ENCODE data around the gene PMEL. TPM values are rescaled to one million over a fixed set of nuclear protein-coding genes. Genes with fewer than 3 reads are reported as not detected.

The PMEL gene
- total RNA-seq, 3 donors from 2014 or later: 0.13 to 0.41 TPM; not detected in 1

DNA sequence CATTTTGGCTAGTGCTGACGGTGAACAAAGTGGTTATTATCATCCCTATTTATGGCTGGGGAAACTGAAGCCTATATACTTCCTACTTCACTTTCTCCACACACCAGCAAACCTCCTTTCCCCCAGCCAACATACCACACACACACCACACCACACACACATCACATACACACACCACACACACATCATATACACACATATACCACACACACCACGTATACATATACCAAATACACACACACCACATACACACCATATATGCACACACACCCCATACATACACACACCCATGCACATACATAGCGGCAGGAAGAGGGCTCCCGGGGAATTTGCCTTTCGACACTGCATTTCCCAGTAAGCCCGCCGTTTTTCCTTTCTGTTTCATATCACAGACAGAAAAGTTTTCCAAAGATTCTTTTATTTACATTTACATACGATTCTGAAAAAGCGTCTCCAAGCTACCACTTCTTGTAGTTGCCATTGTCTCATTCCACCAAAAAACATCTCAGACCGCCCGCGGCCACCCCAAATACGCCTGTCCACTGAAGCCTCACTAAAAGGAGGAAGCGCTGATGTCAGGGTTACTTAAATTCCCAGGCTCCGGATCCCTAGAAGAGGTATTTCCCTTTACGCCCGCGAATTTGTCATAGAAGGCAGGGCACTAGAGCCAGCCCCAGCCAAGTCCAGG, 7.2 kb upstream of the PMEL start:
- Mint-ChIP-seq H3K4me1 (ENCODE audit: low read depth) (peaks cover 21% of the 10 kb centered on the region), H3K36me3 (ENCODE audit: insufficient read depth) (peaks cover 3% of the 10 kb centered on the region), H3K9me3 (no peaks in the 10 kb centered on the region), H3K4me3 (no peak overlapping the region), H3K27me3 (ENCODE audit: low read depth) (no peaks in the 10 kb centered on the region)
- DNase-seq (no peak), ATAC-seq (no peak)

DNA sequence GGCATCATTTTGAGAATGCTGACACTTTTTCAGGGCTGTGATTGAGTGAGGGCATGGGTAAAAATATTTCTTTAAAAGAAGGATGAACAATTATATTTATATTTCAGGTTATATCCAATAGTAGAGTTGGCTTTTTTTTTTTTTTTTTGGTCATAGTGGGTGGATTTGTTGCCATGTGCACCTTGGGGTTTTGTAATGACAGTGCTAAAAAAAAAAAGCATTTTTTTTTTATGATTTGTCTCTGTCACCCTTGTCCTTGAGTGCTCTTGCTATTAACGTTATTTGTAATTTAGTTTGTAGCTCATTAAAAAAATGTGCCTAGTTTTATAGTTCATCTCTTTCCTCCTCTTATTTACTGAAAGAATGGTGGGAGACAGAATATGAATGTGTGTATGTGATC, 6.6 kb upstream of the PMEL start:
- Mint-ChIP-seq H3K9me3 (no peaks in the 10 kb centered on the region), H3K36me3 (ENCODE audit: insufficient read depth) (peaks cover 3% of the 10 kb centered on the region), H3K4me1 (ENCODE audit: low read depth) (peaks cover 23% of the 10 kb centered on the region), H3K27me3 (ENCODE audit: low read depth) (no peaks in the 10 kb centered on the region), H3K4me3 (no peak overlapping the region)
- DNase-seq (no peak), ATAC-seq (no peak)

GRCh38 chr12:55972042-55972441, 6.2 kb upstream of the PMEL start:
- H3K36me3 Mint-ChIP-seq (ENCODE audit: insufficient read depth): peaks cover 3% of the 10 kb centered on the region
- H3K27me3 Mint-ChIP-seq (ENCODE audit: low read depth): no peaks in the 10 kb centered on the region
- ATAC-seq (no peak), DNase-seq (no peak)
- H3K4me3 Mint-ChIP-seq: no peak overlapping the region
- H3K9me3 Mint-ChIP-seq: no peaks in the 10 kb centered on the region
- H3K4me1 Mint-ChIP-seq (ENCODE audit: low read depth): peaks cover 21% of the 10 kb centered on the region

DNA sequence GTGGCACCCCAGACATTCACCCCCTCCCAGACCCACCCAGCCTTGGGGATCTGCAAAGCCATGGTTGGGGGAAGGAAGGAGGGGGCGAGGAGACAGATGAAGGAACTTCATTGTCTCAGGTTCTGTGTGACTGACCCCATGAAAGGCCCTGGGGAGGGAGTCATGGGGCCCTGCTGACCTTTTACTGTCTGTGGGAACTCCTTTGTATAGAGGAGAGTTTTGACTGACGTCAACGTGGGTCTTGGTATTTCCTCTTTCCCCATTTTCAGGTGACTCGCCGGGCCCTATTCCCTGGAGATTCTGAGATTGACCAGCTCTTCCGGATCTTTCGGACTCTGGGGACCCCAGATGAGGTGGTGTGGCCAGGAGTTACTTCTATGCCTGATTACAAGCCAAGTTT, 4.9 kb upstream of the PMEL start:
- H3K4me1 Mint-ChIP-seq (ENCODE audit: low read depth): peaks cover 24% of the 10 kb centered on the region

GRCh38 chr12:55969356-55969755, 3.5 kb upstream of the PMEL start:
- no peaks in the 10 kb centered on the region for H3K9me3 Mint-ChIP-seq
- peaks cover 26% of the 10 kb centered on the region for H3K4me1 Mint-ChIP-seq (ENCODE audit: low read depth)
- peaks cover 3% of the 10 kb centered on the region for H3K36me3 Mint-ChIP-seq (ENCODE audit: insufficient read depth)
- no peaks in the 10 kb centered on the region for H3K27me3 Mint-ChIP-seq (ENCODE audit: low read depth)
- DNase-seq (no peak), ATAC-seq (no peak)
- H3K4me3 Mint-ChIP-seq: no peak overlapping the region

More for the DNA sequence above, 4.9 kb upstream of the PMEL start:
- no peak for ATAC-seq
- Mint-ChIP-seq H3K36me3 (ENCODE audit: insufficient read depth) (peaks cover 3% of the 10 kb centered on the region), H3K9me3 (no peaks in the 10 kb centered on the region), H3K4me3 (no peak overlapping the region), H3K27me3 (ENCODE audit: low read depth) (no peaks in the 10 kb centered on the region)
- no peak for DNase-seq

DNA sequence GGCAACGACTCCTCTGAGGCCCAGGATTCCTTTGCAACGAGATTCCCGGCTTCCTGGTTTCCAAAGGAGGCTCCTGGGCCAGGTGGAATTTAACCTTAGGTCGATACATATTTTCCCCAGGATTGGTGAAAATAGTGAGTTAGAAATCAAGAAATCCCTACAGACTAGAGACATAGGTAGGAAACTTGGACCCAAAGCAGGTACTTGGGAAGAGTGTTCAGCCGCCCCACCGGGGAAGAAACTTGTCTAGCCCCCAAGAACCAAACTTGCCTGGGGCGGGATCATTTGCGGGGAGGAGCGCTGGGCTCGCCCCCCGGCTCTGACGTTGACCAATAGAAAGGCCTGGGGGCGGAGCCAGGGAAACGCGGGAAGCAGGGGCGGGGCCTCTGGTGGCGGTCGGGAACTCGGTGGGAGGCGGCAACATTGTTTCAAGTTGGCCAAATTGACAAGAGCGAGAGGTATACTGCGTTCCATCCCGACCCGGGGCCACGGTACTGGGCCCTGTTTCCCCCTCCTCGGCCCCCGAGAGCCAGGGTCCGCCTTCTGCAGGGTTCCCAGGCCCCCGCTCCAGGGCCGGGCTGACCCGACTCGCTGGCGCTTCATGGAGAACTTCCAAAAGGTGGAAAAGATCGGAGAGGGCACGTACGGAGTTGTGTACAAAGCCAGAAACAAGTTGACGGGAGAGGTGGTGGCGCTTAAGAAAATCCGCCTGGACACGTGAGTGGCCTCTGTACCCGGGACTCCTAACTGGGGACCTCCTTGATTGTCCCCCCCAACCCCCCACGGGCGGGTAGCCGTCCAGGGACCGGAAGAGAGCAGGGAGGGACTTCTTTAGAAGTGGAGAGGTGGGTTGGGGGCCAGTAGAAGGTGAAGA, 803 bp upstream of the PMEL start, which contains the start of gene CDK2:
CDK2 (plus strand) TSS at position 423 of the 874 bp plus-strand sequence; CDS start at position 602, 179 bp downstream.
- peak; percentile 89 for DNase-seq
- peaks cover 26% of the 10 kb centered on the region for H3K4me1 Mint-ChIP-seq (ENCODE audit: low read depth)
- H3K27me3 Mint-ChIP-seq (ENCODE audit: low read depth): no peaks in the 10 kb centered on the region
- peaks cover 3% of the 10 kb centered on the region for H3K36me3 Mint-ChIP-seq (ENCODE audit: insufficient read depth)
- no peaks in the 10 kb centered on the region for H3K9me3 Mint-ChIP-seq
- H3K4me3 Mint-ChIP-seq: peak within 1 kb of the TSS; percentile 97
- peak; percentile 99 for ATAC-seq

- Mint-ChIP-seq H3K36me3 (ENCODE audit: insufficient read depth) (peaks cover under 1% of the 10 kb centered on the region), H3K9me3 (no peaks in the 10 kb centered on the region), H3K27me3 (ENCODE audit: low read depth) (no peaks in the 10 kb centered on the region), H3K4me1 (ENCODE audit: low read depth) (peaks cover 26% of the 10 kb centered on the region), H3K4me3 (peak overlapping the region; percentile 8)
- DNase-seq: no peak
- no peak for ATAC-seq
Observed at GRCh38 chr12:55965240-55965639, 602 bp downstream of the PMEL start.

- ATAC-seq: no peak
- H3K27me3 Mint-ChIP-seq (ENCODE audit: low read depth): no peaks in the 10 kb centered on the region
Observed at GRCh38 chr12:55963760-55964159, 2.1 kb downstream of the PMEL start.

GRCh38 chr12:55957106-55957859, 8.6 kb downstream of the PMEL start:
- DNase-seq (no peak), ATAC-seq (no peak)
- peaks cover 13% of the 10 kb centered on the region for H3K4me1 Mint-ChIP-seq (ENCODE audit: low read depth)
- no peaks in the 10 kb centered on the region for H3K9me3 Mint-ChIP-seq
- peaks cover 20% of the 10 kb centered on the region for H3K36me3 Mint-ChIP-seq (ENCODE audit: insufficient read depth)
- no peaks in the 10 kb centered on the region for H3K27me3 Mint-ChIP-seq (ENCODE audit: low read depth)
- H3K4me3 Mint-ChIP-seq: no peak overlapping the region

More at GRCh38 chr12:55963760-55964159, 2.1 kb downstream of the PMEL start:
- Mint-ChIP-seq H3K4me3 (no peak overlapping the region), H3K4me1 (ENCODE audit: low read depth) (peaks cover 26% of the 10 kb centered on the region), H3K9me3 (no peaks in the 10 kb centered on the region), H3K36me3 (ENCODE audit: insufficient read depth) (no peaks in the 10 kb centered on the region)
- DNase-seq: no peak

- H3K4me3 Mint-ChIP-seq: no peak overlapping the region
- peak; percentile 83 to 88 for ATAC-seq
- H3K9me3 Mint-ChIP-seq: no peaks in the 10 kb centered on the region
Observed at GRCh38 chr12:55955800-55956508, 9.9 kb downstream of the PMEL start.

DNA sequence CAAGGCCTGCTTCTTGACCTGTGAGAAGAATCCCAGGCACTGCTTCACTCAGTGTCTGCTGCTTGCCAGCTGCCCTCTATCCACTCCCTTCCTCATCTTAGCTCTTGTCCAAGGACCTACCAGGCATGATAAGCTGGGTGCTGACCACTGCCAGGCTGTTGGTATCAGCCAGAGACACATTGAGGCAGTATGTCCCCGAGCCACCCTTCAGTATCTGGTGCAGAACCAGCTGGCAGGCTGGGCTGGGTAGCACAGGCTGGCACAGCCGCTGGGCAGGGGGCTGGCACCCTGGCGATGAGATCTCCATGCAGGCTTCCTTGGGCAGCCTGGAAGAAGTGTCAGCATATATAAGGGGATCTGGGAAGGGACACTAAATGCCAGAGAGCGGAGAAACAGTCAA, 10.5 kb downstream of the PMEL start:
- no peak for DNase-seq
- ATAC-seq: no peak

More at GRCh38 chr12:55955800-55956508, 9.9 kb downstream of the PMEL start:
- Mint-ChIP-seq H3K27me3 (ENCODE audit: low read depth) (no peaks in the 10 kb centered on the region), H3K4me1 (ENCODE audit: low read depth) (peaks cover 13% of the 10 kb centered on the region), H3K36me3 (ENCODE audit: insufficient read depth) (peaks cover 32% of the 10 kb centered on the region)
- DNase-seq: peak; percentile 46

DNA sequence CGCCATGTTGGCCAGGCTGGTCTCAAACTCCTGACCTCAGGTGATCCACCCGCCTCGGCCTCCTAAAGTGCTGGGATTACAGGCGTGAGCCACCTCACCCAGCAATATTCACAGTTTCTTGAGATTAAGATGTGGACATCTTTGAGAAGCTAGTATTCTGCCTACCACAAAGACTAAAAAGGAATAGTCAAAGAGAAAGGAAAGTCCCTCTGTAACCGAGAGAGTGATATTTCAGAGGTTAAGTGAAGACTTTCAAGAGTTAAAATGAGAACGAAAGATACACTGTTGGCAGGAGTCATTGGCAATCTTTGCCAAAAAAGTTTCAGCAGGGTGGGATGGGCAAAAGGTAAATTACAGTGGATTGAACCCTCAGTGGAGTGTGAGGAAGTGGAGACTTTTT, 19.3 kb downstream of the PMEL start:
- peak; percentile 38 to 79 for ATAC-seq

More for the DNA sequence above, 10.5 kb downstream of the PMEL start:
- Mint-ChIP-seq H3K36me3 (ENCODE audit: insufficient read depth) (peaks cover 32% of the 10 kb centered on the region), H3K27me3 (ENCODE audit: low read depth) (no peaks in the 10 kb centered on the region), H3K4me1 (ENCODE audit: low read depth) (peaks cover 13% of the 10 kb centered on the region), H3K4me3 (no peak overlapping the region), H3K9me3 (no peaks in the 10 kb centered on the region)

DNA sequence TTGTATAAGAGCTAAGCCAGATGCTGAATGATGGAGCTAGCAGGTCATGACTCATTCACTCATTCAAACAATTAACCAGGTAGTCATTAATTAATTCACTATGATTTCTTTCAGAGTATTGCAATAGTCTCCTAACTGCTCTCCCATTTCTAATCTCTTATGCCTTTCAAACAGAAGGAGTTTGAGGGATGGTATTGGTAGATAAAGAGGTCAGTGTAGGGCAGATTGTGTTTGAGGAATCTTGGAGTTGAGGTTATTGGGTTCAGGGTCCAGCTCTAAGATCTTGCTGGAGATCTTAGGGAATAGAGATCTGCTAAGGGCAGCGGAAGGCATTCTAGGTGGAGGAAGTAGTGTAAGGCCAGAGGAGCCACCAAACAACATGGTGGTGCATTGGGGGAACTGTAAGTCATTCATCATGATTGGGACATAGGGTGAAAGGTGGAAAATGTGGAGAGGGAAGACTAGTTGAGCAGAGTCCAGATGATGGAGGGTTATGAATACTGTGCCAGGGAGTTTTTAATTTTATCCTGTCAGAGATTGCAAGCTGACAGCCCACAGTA, 23.2 kb downstream of the PMEL start:
- ATAC-seq: no peak
- DNase-seq: no peak
- H3K36me3 Mint-ChIP-seq (ENCODE audit: insufficient read depth): peaks cover 63% of the 10 kb centered on the region
- no peaks in the 10 kb centered on the region for H3K27me3 Mint-ChIP-seq (ENCODE audit: low read depth)
- peaks cover 70% of the 10 kb centered on the region for H3K4me1 Mint-ChIP-seq (ENCODE audit: low read depth)
- H3K4me3 Mint-ChIP-seq: no peak overlapping the region
- no peaks in the 10 kb centered on the region for H3K9me3 Mint-ChIP-seq

More for the DNA sequence above, 19.3 kb downstream of the PMEL start:
- H3K27me3 Mint-ChIP-seq (ENCODE audit: low read depth): no peaks in the 10 kb centered on the region
- H3K9me3 Mint-ChIP-seq: no peaks in the 10 kb centered on the region
- no peak for DNase-seq
- H3K4me3 Mint-ChIP-seq: no peak overlapping the region
- H3K36me3 Mint-ChIP-seq (ENCODE audit: insufficient read depth): peaks cover 50% of the 10 kb centered on the region
- peaks cover 37% of the 10 kb centered on the region for H3K4me1 Mint-ChIP-seq (ENCODE audit: low read depth)
